ENCODE data around the gene MAP1B.

DNA sequence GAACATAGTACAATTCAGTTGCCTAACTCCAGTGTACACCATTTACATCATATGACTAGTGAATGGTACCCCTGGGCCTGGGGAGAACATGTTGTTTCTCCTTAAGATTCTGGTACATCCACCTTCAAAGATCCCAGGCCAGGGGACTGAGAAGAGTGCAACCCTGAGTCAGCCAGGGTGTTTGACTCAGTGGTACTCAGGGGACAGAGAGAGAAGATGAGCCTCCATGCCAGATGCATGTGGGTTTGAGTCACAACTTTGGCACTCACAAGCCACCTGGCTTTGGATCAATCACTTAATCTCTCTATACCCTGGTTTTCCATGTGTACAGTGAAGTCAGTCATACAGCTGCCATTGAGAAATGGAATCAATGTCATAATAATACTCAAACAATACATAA is 53.7 kb downstream of the MAP1B start:
- TF ChIP-seq, protein P1, sequence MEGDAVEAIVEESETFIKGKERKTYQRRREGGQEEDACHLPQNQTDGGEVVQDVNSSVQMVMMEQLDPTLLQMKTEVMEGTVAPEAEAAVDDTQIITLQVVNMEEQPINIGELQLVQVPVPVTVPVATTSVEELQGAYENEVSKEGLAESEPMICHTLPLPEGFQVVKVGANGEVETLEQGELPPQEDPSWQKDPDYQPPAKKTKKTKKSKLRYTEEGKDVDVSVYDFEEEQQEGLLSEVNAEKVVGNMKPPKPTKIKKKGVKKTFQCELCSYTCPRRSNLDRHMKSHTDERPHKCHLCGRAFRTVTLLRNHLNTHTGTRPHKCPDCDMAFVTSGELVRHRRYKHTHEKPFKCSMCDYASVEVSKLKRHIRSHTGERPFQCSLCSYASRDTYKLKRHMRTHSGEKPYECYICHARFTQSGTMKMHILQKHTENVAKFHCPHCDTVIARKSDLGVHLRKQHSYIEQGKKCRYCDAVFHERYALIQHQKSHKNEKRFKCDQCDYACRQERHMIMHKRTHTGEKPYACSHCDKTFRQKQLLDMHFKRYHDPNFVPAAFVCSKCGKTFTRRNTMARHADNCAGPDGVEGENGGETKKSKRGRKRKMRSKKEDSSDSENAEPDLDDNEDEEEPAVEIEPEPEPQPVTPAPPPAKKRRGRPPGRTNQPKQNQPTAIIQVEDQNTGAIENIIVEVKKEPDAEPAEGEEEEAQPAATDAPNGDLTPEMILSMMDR (IDR thresholded peaks at IDR 0.05) = no peak
- TF ChIP-seq EZH2phosphoT487 (IDR thresholded peaks at IDR 0.05) = no peak
